Superior temporal gyrus (tissue), 1 donor: ENCODE data around the gene GOLGA5.
"Not testable (repeated sequence)": the region's sequence is repeated elsewhere in the genome, so short reads cannot be mapped to it uniquely, and the experiment has no call there.

ENCODE experiments used
- DNase-seq: peaks from one replicate; pipeline ENCODE4 v3.0.0-alpha.2; 2016; ENCODE audit errors: extremely low spot score

Gene GOLGA5

DNA sequence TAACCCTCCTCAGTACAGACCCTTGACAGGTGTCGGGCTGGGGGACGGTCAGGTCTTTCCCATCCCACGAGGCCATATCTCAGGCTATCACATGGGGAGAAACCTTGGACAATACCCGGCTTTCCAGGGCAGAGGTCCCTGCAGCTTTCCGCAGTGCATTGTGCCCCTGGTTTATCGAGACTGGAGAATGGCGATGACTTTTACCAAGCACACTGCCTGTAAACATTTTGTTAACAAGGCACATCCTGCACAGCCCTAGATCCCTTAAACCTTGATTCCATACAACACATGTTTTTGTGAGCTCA is 26.4 kb downstream of the GOLGA5 start:
- not testable (repeated sequence) for DNase-seq

- no peak for DNase-seq
These were observed 36.8 kb downstream of the GOLGA5 start for GRCh38 chr14:92830902-92831301.

DNA sequence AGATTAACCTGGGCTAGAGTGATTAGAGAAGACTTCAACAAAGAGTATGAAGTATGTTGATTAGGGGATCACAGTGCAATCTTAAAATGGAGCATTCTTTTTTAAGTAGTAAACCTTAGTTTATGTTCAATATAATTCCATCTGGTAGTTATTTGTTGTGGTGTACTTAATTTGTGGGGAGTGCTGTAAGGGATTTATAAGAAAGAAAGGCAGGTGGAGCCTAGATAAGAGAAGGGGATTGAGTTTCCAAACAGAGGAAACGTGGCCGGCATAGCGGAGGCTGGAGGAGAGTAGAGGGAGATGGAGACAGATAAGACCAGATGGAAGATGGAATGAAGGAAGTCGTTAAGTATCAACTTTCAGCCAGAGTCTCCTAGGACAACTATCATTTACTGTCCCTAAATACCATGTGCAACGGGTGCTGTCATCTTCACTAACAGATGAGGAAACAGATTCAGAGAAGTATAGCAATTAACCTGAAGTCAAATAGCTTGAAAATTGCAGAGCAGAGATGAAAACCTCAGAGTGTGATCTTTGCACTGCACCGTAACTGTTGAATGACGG is 38.1 kb downstream of the GOLGA5 start:
- DNase-seq = no peak

DNA sequence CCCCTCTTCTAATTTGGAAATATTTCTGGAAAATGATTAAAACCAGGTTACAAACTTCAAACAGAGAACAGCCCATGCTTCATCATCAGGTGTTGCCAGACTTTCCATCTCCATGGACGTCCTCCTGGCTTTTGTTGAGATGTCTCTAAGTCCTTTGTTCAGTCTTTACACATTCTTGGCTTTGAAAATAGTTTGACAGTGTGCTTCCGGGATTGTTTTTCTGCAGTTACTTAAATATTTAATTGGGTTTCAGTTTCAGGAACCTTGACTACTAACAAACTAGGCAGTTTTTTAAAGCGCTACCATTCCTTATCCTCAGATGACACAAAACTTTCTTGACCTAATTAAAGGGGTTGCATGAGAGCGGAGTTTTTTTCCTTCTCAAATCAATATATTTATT is 47.8 kb downstream of the GOLGA5 start:
- no peak for DNase-seq

- no peak for DNase-seq
These were observed 50.1 kb downstream of the GOLGA5 start for GRCh38 chr14:92844204-92844603.

DNA sequence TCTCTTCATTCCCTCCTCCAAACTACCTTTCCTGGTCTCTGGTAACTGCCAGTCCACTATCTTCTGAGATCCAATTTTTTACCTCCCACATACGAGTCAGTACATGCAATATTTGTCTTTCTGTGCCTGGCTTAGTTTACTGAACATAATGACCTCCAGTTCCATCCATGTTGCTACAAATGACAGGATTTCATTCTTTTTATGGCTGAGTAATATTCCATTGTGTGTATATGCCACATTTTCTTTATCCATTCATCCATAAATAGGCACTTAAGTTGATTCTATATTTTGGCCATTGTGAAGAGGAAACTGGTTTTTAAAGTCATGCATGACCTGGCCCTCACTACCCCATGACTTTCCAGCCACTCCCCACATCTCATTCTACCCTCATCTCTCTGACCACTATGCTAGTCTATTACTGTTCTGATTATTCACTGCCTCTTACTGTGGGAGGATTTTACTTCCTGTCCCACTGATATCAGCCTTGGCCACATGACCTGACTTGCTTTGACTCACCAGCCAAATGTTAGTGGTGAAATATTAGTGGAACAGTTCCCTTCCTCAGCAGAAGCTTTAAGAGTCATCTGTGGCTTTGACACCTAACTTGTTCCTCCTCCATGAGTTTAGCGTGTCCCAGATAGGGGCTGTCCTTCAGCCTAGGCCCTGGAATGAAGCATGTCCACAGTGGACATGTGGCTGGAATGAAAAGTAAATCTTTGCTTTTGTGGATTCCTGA is 52.2 kb downstream of the GOLGA5 start:
- DNase-seq = no peak

DNA sequence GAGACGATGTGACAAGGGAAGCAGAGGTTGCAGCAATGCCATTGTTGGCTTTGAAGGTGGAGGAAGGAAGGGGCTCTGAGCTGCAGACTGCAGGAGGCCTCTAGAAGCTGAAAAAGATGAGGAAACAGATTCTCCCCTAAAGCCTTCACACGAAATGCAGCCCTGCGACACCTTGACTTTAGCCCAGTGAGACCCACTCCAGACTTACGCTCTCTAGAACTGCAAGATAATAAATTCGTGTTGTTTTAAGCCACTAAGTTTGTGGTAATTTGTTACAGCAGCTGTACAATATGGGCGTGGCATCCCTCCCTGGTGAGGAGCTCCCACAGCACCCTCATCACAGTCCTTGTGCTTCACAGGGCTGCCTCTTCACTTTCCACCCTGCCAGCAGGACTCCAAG is 53.2 kb downstream of the GOLGA5 start:
- DNase-seq = no peak

- DNase-seq = no peak
These were observed 53.6 kb downstream of the GOLGA5 start for GRCh38 chr14:92847749-92848148.

DNA sequence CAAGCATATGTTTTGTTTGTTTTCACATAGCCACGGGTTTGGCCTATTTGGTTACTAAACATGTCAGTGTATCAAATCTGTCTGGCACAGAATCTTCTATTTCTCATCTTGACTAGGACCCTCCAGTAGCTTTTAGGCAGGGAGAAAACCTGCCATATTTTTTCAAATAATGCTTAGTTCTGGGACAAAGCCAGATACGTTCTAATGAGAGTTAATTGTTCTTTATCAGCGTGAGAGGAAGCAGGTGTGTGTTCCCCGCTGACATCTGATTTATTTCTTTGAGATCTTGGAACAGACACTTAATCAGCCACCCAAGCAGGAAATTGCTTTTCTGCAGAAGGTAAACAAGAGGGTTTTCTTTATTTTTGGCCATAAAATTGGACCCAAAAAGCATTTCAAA is 54.8 kb downstream of the GOLGA5 start:
- DNase-seq = no peak

DNA sequence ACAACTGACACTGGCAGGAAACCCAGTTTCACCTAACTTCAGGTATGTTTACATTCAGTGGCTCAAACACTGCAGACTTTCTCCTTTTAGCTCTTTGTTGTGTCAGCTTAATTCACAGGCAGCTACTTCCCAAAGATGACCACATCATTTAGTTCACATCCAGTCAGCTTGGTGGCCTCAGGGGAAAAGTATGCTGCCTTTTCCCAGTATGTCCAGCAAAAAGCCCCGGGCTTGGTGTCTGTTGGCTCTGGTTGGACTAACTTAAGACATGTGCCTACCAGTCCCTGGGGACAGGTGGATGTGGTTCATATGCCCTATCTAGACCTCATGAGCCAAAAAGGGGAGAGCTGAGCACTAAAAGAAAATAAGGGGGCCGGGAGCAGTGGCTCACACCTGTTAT is 56.4 kb downstream of the GOLGA5 start:
- DNase-seq = no peak

DNA sequence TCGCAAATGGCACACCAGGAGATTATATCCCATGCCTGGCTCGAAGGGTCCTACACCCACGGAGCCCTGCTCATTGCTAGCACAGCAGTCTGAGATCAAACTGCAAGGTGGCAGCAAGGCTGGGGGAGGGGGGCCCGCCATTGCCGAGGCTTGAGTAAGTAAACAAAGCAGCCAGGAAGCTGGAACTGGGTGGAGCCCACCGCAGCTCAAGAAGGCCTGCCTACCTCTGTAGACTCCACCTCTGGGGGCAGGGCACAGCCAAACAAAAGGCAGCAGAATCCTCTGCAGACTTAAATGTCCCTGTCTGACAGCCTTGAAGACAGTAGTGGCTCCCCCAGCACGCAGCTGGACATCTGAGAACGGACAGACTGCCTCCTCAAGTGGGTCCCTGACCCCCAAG is 59.0 kb downstream of the GOLGA5 start:
- not testable (repeated sequence) for DNase-seq

GRCh38 chr14:92860049-92860840 is 66.1 kb downstream of the GOLGA5 start:
- no peak for DNase-seq

DNA sequence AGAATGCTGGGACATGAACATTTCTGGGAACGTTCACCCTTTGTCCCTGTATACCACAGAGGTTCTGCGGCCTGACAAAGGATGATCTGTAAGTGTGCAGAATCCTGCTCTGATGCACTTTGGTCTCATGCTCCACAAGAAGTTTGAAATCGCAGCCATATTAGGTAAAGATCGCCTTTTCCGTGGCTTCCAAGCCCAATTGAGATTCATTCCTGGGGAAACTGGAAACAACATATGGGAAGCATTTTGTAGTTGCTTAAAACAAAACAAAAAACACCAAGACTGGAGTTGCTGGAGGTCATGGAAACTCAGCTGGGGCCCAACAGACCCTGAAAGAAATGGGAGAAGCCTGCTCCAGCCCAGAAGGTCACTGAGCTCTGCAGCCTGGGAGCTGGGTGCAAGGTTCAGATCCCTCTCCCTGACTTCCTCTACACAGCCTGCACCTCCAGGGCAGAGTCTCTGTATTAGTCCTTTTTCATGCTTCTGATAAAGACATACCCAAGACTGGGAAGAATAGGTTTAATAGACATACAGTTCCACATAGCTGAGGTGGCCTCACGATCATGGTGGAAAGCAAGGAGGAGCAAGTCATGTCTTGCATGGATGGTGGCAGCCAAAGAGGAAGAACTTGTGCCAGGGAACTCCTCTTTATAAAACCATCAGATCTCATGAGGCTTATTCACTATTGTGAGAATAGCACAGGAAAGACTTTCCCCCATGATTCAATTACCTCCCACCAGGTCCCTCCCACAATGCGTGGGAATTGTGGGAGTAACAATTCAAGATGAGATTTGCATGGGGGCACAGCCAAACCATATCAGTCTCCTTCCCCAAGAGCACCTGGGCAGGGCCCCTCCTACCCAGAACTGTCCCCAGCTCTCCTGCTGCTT is 68.0 kb downstream of the GOLGA5 start:
- no peak for DNase-seq

- DNase-seq = no peak
These were observed 69.4 kb downstream of the GOLGA5 start for GRCh38 chr14:92863286-92864080.

GRCh38 chr14:92865674-92866073 is 71.6 kb downstream of the GOLGA5 start:
- no peak for DNase-seq

DNA sequence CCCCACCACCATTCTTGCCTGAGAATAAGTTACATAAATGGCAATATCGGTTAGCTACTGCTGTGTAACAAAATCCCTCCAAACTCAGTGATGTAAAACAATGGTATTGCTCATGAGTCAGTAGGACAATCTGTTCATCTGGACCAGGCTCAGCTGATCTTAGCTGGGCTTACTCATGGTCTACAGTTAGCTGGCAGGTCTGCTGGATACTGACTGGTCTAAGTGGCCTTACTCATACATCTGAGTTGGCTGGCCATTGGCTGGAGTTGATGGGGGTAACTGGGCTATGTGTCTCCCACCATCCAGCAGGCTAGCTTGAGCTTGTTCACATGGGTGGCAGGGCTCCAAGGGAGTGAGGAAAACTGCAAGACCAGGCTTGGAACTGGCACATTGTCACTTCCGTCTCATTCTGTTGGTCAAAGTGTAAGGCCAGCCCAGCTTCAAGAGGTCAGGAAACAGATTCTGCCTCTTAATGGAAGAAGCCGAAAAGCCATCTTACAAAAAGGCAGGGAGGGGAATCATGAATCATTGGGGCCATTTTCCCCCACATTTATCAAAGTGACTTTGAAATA is 72.2 kb downstream of the GOLGA5 start:
- DNase-seq = no peak

DNA sequence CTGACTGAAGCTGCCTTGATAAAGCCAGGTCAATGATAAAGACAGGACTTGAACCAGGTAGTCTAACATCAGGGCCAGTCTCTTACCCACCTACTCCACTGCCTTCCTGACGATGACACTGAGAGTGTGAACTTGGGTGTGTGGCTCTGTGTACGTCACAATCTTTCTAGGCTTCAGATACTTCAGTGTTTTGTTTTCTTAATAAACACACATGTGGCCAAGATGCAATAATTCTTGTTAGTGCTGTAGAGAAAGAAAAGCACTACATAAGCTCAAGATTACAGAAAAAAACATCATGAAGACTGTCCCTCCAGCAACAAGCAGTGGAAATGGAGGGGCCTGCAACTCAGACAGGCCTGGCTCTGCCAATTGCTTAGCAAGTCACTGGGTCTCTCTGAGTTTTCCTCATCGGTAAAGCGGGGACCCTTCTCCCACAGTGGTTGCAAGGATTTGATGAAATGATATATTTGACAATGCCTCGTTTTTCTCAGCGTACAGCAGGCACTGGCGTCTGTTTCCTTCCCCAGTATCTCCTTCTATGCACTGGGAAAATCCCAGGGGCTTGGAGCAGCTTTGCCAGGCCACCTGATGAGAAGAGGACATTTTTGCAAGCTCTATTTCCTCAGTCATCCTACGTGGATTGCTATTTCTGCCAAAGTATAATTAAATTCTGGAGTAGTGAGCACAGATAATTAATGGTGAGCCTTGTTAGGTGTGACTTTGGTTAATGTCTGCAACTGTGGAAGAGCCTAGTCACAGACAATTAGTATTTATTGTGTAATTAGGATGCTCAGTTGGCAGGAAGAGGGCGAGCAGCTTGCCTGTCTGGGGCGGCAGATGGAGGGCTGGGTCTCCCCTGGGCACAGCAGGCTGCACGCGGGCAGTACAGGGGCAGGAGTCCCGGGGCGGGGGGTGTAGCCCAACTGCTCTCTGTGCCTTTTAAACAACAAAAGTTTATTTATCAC is 73.1 kb downstream of the GOLGA5 start:
- DNase-seq = no peak

DNA sequence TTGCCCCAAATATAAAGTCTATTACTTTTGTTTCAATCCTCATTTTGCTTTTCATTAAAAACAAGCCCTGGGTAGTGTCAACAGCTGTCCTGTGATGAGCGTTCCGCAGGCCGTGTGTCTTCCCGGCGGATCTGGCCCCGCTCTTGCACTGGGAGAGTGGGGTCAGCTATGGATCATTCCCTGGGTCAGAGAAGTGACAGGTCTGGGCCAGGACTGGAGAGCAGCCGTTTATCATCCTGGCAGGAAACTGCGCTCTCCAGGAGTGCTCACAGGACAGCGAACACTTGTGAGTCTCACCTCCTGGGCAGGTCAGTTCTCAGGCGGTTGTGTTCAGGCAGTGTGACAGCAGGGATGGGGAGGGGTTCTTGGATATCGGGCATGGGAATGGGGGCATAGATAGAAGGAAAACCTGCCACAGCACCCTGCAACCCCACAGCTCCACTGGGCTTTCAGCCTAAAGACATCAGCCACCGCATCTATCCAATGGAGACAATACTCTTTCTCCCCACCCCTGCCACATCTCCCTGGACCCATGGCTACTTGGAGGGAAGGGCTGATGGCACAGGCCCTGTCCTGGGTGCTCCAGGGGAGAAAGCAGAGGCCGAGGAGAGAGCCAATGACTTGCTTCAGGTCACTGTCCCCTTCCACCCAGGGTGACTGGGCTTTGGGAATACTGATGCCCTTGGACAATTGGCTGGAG is 81.0 kb downstream of the GOLGA5 start:
- no peak for DNase-seq

DNA sequence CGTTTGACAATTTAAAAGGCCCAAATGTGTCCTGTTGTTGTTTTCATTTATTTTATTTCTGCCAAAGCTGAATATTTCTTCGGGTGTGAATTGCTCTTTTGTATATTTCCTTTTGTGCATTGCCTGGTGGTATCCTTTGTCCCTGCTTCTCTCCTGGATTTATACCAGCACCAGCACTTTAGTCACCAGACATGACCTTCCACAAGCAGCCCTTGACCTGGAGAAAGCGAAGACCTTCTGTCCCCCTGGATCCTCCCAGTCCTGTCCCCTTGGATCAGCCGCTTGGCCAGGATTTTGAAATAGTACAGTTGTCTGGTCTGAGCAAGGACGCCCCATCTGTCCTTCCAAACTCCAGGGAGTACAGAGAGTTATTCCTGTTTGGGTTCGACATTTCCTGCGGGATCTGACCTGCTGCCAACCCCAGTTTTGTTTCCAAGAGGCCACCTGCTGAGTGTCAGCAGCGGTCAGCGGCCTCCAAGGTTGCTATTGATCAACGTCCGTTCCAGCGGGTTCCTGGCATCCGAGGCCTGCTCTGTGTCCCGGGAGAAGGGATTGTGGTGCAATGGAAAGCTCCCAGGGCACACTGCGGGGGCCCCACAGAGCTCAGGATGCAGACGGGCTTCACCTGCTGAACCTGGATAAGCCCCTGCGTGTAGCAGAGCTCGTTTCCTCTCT is 83.8 kb downstream of the GOLGA5 start:
- no peak for DNase-seq
